GM19455 (cell line): ENCODE measurements around the gene DMD.
"Not testable (repeated sequence)": the region's sequence is repeated elsewhere in the genome, so short reads cannot be mapped to it uniquely, and the experiment has no call there.

Source experiments
- ATAC-seq: cut with Tn5 transposase; IDR thresholded peaks from one replicate; pipeline ENCODE4 v1.9.1; 2021; ENCODE audit not compliant: unreplicated experiment

Gene DMD

DNA sequence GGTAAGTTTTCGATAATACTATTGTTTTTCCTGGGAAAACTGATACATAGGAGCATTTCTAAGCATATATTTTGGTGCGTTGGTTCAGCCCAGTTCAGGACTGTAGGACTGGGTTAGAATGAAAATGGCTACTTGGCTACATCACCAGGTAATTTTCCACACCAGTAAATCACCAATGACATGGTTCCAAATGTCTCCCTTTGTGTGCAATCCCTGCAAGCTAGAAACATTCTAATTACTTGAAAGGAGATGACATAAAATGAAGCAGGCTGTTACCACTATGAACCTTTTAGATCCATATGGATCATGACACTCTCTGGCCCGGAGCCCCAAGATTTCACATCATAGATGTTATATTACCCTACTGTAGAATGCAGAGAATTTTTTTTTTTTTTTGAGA lies 1562.1 kb downstream of the DMD start:
- no peak for ATAC-seq

DNA sequence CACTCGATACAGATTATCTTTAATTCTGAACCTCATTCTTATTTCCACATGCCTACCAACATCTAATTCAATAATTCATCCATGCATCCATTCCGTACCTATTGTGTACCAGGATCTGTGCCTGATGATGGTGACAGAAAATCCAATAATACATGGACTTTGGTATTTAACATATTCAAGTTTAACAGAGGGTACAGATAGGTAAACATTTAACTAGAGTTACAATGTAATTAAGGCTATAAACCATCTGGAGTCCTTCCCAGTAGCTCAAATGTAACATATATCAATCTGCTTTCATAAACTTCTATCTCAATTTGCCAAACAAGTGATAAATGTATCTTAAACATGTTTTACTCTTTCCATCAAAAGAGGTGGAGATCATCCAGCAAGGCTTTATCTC lies 1578.0 kb downstream of the DMD start:
- ATAC-seq, result no peak

DNA sequence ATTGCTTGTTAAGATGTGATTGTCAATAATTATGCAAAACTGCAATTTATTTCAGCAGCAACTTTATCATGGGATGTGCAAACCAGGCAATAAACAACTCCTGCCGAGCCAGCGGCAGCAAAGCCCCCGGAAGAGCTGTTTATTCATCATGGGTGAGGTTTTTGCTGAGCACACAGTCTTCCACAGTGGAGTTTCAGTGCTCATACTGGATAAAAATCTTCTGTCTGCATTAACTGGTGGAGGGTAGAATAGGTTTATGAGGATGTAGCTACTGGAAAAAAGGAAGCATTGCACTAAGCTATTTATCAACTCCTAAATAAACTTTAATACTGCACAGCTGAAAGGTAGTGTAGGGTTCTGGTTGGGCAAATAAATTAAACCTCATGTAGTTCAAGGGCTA lies 1582.2 kb downstream of the DMD start:
- no peak for ATAC-seq

DNA sequence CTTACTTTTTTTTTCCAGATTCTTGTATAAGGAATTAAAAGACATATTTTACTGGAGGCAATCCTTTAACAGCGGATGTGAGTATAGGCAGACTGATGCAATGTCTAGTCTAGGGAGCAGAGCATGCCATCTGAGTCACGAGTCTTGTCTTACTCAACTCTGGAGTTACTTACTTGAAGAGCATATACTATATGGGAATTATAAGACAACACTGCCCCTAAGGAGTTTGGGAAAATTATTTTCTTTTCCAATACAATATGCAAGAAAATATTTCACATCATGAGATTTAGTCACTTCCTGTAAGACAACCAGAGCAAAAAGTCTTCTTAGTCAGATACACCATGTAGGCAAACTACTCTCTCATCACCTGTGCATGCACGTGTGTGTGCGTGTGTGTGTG lies 1602.2 kb downstream of the DMD start:
- no peak for ATAC-seq

- ATAC-seq, result no peak
These were observed 1602.7 kb downstream of the DMD start for GRCh38 chrX:31608638-31609037.

- ATAC-seq, result no peak
These were observed 1604.6 kb downstream of the DMD start for GRCh38 chrX:31606771-31607170.

- ATAC-seq, result no peak
These were observed 1606.6 kb downstream of the DMD start for GRCh38 chrX:31604629-31605221.

- no peak for ATAC-seq
These were observed 1607.8 kb downstream of the DMD start for GRCh38 chrX:31603411-31604120.

DNA sequence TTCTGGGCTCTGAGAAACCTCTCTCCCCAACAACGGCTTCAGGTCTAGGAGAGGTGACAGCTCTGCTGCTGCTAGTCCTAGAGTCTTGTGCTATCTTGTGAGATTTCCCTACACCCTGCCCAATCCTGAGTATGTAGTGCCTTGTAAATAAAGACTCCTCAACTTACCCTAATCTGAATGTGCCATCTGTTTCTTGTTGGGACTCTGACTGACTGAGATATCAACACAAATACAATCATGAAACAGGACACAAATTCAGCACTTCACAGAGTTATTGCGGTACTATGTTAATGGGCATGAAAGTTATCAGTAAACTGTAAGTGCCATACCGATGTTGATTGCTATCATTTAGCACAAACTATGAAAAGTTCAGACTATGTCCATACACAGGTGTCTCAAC lies 1610.5 kb downstream of the DMD start:
- ATAC-seq, result no peak

DNA sequence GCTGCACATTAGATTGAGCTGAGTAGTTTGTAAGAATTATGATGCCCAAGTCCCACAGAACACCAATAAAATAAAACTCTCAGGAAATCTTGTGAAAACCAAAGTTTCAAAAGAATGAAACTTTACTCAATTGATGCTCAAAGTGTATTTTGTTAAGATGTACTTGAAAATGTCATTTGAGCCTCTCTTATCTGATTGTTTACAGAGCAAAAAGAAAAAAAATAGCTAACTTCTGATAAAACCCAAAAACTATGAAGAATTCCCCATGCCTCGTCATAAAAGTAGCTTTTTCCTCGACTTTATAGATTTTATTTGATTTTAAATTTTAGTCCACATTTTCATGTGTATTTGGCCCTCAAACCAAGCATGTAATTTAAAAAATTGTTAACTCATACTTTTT lies 1618.0 kb downstream of the DMD start:
- ATAC-seq, result no peak

- no peak for ATAC-seq
These were observed 1620.0 kb downstream of the DMD start for GRCh38 chrX:31591355-31591754.

GRCh38 chrX:31590581-31591114 lies 1620.7 kb downstream of the DMD start:
- ATAC-seq, result no peak

DNA sequence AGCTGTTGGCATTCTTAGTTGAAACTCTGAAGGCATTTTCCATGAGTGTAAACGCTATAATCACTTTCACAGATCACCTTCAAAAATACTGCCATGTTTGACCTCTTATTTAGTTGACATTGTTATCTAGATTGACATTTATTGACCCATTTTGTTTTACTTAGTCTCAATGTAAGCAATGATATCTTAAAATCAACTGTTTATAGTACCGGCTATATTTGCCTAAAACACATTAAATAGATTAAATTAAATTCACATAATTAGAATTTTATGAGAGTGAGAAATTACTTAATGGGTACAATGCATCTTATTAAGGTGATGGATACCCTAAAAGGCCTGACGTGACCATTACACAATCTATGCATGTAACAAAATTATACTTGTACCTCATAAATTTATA lies 1621.8 kb downstream of the DMD start:
- ATAC-seq, result no peak

DNA sequence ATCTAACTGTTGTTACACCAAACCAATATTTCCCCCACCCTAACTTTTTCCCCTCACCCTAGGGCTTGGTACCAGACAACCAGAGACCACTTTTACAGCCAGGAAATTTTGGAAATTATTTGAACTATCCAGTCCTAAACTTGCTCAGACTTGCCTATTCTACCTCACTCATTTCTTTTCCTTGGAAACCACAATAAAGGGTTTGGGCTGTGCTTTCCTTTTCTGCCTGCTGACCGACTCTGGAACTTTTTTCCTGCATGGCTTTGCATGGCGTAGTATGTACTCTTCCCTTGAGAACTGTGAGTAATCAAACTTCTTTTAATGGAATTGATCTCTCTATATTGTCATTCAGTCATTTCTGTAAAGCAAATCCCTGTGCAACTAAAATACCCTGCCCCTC lies 1623.0 kb downstream of the DMD start:
- ATAC-seq, result no peak

DNA sequence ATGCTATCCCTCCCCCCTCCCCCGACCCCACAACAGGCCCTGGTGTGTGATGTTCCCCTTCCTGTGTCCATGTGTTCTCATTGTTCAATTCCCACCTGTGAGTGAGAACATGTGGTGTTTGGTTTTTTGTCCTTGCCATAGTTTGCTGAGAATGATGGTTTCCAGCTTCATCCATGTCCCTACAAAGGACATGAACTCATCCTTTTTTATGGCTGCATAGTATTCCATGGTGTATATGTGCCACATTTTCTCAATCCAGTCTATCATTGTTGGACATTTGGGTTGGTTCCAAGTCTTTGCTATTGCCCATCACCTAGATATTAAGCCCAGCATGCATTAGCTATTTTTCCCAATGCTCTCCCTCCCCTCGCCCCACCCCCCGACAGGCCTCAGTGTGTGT lies 1627.5 kb downstream of the DMD start:
- ATAC-seq, result not testable (repeated sequence)

DNA sequence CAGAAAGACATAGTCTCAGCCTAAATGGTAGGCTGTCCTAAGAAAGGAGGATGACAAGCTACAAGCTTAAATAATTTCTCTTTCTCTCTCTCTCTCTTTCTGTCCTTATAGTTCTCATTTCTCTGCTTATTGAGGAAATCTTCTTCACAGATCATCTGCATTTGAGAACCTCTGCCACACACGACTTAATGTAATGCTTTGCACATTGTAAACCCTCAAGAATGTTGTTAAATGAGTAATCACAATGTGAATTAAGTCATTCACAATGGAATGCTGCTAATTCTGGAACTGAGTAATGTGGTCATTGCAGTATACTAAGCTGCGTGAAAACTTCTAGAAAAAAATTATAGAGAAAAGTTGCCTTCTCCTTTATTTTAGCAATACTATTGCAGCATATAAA lies 1630.6 kb downstream of the DMD start:
- ATAC-seq, result no peak

DNA sequence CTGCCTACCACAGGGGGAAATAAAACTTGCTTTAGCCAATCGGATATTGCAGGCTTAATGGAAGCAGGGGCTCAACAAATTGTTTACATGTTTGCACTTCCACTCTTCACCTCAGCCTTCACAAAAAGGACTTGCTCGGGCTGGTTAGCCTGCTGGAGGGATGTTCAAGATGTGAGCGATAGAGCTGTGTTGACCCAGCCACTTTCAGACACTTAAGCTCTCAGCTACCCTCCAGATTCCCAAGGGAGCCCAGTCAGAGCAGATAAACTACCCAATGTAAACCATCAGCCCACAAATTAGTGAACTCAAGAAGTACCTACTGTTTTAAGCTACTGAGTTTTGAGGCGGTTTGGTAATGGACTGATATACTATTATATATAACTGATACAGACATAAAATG lies 1631.1 kb downstream of the DMD start:
- no peak for ATAC-seq

DNA sequence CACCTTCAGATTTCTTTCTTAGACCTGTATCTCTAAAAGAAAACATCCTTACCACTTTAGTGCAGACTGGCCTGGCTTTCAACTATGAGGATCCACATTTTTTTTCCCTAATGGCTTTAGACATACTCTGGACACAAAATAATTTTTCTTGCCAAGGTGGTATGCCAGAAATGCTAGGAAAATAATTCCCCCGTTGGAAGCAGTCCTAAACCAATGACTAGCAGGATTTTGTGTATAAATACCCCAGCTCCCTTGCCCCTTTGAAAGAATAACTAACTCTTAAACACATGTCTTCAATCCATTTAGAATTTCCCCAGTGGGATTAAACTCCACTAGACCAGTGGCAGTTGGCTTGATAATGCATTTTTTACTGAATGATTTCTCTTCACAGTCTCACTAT lies 1639.0 kb downstream of the DMD start:
- no peak for ATAC-seq

GRCh38 chrX:31570658-31571057 lies 1640.7 kb downstream of the DMD start:
- no peak for ATAC-seq

GRCh38 chrX:31563792-31564191 lies 1647.6 kb downstream of the DMD start:
- ATAC-seq, result no peak

- no peak for ATAC-seq
These were observed 1655.8 kb downstream of the DMD start for GRCh38 chrX:31555506-31555905.

GRCh38 chrX:31551913-31552312 lies 1659.4 kb downstream of the DMD start:
- ATAC-seq, result no peak

DNA sequence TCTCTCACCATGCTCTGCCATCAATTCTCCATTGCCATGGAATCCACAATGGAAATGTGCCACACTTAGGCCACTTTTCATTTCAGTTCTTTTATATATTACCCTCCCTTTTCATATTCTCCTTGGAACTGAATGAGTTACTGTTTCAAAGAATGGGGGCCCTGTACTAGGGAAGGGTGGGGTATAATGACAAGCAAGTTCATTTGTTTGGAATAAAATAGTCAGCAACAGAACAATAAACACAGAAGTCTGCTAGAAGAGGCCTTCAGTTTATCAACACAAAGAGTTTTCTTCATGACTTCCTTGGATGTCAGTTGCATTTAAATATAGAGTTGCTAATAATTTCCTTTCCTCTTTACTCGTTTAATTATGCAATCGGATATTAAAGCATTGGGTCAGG lies 1661.2 kb downstream of the DMD start:
- no peak for ATAC-seq
